Measurements from ENCODE around the gene OSGIN1.

- no peak for TF ChIP-seq CTCF (conservative IDR thresholded peaks at IDR 0.05 in 1 of 2, IDR thresholded peaks at IDR 0.05 in 1 of 2; ENCODE audit: extremely low read depth in 1 of 2, insufficient read depth in 1 of 2, low read depth in 1 of 2, low read length in 2 of 2)
- TF ChIP-seq EZH2 (IDR thresholded peaks at IDR 0.05; ENCODE audit: borderline replicate concordance, low read length), result no peak
These were observed 15.8 kb upstream of the OSGIN1 start for GRCh38 chr16:83937267-83937666.
